Keratinocyte (primary cell): Measurements from ENCODE around the gene RHOBTB3.

Experiments used
- EZH2 ChIP-seq: IDR thresholded peaks from one replicate; pipeline ENCODE4 v1.6.1; 2012; ENCODE audit warnings: inconsistent platforms, mild to moderate bottlenecking, low read length, moderate library complexity
- TF ChIP-seq, protein P1 (sequence below), 3 experiments: IDR thresholded peaks in 1 of 3; conservative IDR thresholded peaks in 1 of 3; optimal IDR thresholded peaks in 1 of 3; 2 replicates in 2 of 3; 3 replicates in 1 of 3; pipeline versions ENCODE3 to v1.5.1; 2011; ENCODE audit warnings: low read length in 3 of 3, mild to moderate bottlenecking in 3 of 3, moderate library complexity in 2 of 3, control low read depth in 1 of 3, inconsistent platforms in 1 of 3; ENCODE audit not compliant: insufficient read depth in 2 of 3; ENCODE audit errors: extremely low read depth in 1 of 3

GRCh38 chr5:95733107-95733665, 2.0 kb downstream of the RHOBTB3 start:
- TF ChIP-seq, protein P1, sequence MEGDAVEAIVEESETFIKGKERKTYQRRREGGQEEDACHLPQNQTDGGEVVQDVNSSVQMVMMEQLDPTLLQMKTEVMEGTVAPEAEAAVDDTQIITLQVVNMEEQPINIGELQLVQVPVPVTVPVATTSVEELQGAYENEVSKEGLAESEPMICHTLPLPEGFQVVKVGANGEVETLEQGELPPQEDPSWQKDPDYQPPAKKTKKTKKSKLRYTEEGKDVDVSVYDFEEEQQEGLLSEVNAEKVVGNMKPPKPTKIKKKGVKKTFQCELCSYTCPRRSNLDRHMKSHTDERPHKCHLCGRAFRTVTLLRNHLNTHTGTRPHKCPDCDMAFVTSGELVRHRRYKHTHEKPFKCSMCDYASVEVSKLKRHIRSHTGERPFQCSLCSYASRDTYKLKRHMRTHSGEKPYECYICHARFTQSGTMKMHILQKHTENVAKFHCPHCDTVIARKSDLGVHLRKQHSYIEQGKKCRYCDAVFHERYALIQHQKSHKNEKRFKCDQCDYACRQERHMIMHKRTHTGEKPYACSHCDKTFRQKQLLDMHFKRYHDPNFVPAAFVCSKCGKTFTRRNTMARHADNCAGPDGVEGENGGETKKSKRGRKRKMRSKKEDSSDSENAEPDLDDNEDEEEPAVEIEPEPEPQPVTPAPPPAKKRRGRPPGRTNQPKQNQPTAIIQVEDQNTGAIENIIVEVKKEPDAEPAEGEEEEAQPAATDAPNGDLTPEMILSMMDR (optimal IDR thresholded peaks at IDR 0.05 in 1 of 3, IDR thresholded peaks at IDR 0.05 in 1 of 3, conservative IDR thresholded peaks at IDR 0.05 in 1 of 3; ENCODE audit: extremely low read depth in 1 of 3, insufficient read depth in 2 of 3, low read length in 3 of 3): no peak
- no peak for TF ChIP-seq EZH2
